Gastrocnemius medialis (tissue), 4 donors: ENCODE measurements around the gene C2orf69. TPM values are rescaled to one million over a fixed set of nuclear protein-coding genes. Genes with fewer than 3 reads are reported as not detected.

ENCODE experiments used
- ATAC-seq, 2 donors: fragments of 150-250 bp; one replicate each; pipeline ENCODE4 v1.9.1; 2016
- DNase-seq, 2 donors: peaks; one replicate each; pipeline ENCODE4 v3.0.0-alpha.2; 2019
- H3K27ac ChIP-seq, 4 donors: fragments of 200-600 bp; sonication (generic); 1 replicate in 1 of 4; 2 replicates in 3 of 4; pipeline ENCODE4 v1.5.1; 2016 to 2018; ENCODE audit warnings: mild to moderate bottlenecking in 2 of 4, moderate library complexity in 1 of 4
- H3K27me3 ChIP-seq, 3 donors: fragments of 200-600 bp; sonication (generic) in 2 of 3; 1 replicate in 1 of 3; 2 replicates in 2 of 3; pipeline versions ENCODE4 v1.5.1 to v1.6.0; 2016 to 2019; ENCODE audit warnings: mild to moderate bottlenecking in 1 of 3, moderate library complexity in 1 of 3
- H3K36me3 ChIP-seq, 2 donors: fragments of 200-600 bp; sonication (generic) in 1 of 2; one replicate each; pipeline ENCODE4 v1.5.1; 2017 to 2018
- H3K4me1 ChIP-seq, 2 donors: fragments of 200-600 bp; sonication (generic) in 1 of 2; one replicate each; pipeline ENCODE4 v1.5.1; 2016 to 2017; ENCODE audit warnings: mild to moderate bottlenecking in 2 of 2
- H3K4me3 ChIP-seq, 4 donors: fragments of 200-600 bp; sonication (generic) in 3 of 4; 1 replicate in 1 of 4; 2 replicates in 3 of 4; pipeline ENCODE4 v1.5.1; 2016 to 2019; ENCODE audit warnings: mild to moderate bottlenecking in 2 of 4
- H3K9me3 ChIP-seq, 3 donors: fragments of 200-600 bp; sonication (generic) in 2 of 3; 1 replicate in 1 of 3; 2 replicates in 2 of 3; pipeline ENCODE4 v1.5.1; 2016 to 2019
- CTCF ChIP-seq, 5 experiments: fragments of 450-650 bp in 3 of 5; fragments of 200-600 bp in 2 of 5; sonication (generic) in 2 of 5; IDR thresholded peaks in 4 of 5; conservative IDR thresholded peaks in 1 of 5; 1 replicate in 4 of 5; 2 replicates in 1 of 5; pipeline ENCODE4 v1.5.1; 2016 to 2019; ENCODE audit warnings: antibody characterized with exemption in 5 of 5, mild to moderate bottlenecking in 3 of 5, moderate library complexity in 3 of 5
- POLR2A ChIP-seq, 2 donors: fragments of 450-650 bp; IDR thresholded peaks; one replicate each; pipeline ENCODE4 v1.6.1; 2017; ENCODE audit warnings: antibody characterized with exemption in 2 of 2, mild to moderate bottlenecking in 2 of 2, moderate library complexity in 2 of 2
- in situ Hi-C, 4 donors: fragments of 200-750 bp; cut with MboI; loops; one replicate each; pipeline versions ENCODE4 v1.15.0 to v1.8.0; 2017; ENCODE audit warnings: low sequenced_read_pairs in 4 of 4
- intact Hi-C: fragments of 100-400 bp; cut with DNase I; formaldehyde crosslinking; loops from one replicate; pipeline ENCODE4 v1.15.1; 2023; ENCODE audit warnings: low total_unique reads
- total RNA-seq, 4 donors: library from RNA; depleted of rRNA; stranded (reverse); fragments of >200 nt; gene quantifications; one replicate each; pipeline versions ENCODE4 v1.1.0 to v1.2.3, GENCODE V29; 2016

The C2orf69 gene
- total RNA-seq, 4 donors from 2014 or later: 5.5 to 11.4 (median 9.3) TPM

DNA sequence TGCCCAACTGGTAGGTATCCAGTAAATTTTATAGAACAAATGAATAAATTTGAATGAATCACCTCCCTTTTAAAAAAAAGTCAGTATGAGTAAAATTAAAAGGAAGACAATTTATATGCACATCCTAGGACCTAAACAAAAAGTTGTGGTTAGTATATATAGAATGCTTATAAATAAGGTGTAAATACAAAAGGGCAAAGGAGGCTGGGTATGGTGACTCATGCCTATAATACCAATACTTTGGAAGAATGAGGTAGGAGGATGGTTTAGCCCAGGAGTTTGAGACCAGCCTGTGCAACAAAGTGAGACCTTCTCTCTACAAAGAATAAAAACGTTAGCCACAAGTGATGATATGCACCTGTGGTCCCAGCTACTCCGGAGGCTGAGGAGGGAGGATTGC, 12.8 kb downstream of the C2orf69 start:
- no peak overlapping the region for H3K4me3 ChIP-seq
- no peaks in the 10 kb centered on the region for H3K9me3 ChIP-seq
- no peak for ATAC-seq
- no peaks in the 10 kb centered on the region for H3K27me3 ChIP-seq
- in situ Hi-C loops (no loop called here), intact Hi-C loops (no loop called here)
- H3K27ac ChIP-seq: no peak overlapping the region
- TF ChIP-seq CTCF (IDR thresholded peaks at IDR 0.05 in 4 of 5, conservative IDR thresholded peaks at IDR 0.05 in 1 of 5) (no peak), POLR2A (IDR thresholded peaks at IDR 0.05) (no peak)
- peaks cover 0 to 4% of the 10 kb centered on the region in 2 donors for H3K4me1 ChIP-seq
- no peak for DNase-seq
- H3K36me3 ChIP-seq: peaks cover 0 to 9% of the 10 kb centered on the region in 2 donors

GRCh38 chr2:199926806-199927205, 15.7 kb downstream of the C2orf69 start:
- Histone ChIP-seq H3K27ac (no peak overlapping the region), H3K27me3 (no peaks in the 10 kb centered on the region), H3K4me3 (no peak overlapping the region), H3K4me1 (peaks cover 0 to 4% of the 10 kb centered on the region in 2 donors), H3K36me3 (peaks cover 0 to 23% of the 10 kb centered on the region in 2 donors), H3K9me3 (no peaks in the 10 kb centered on the region)
- in situ Hi-C loops (no loop called here), intact Hi-C loops (no loop called here)
- ATAC-seq (no peak), DNase-seq (no peak)
- TF ChIP-seq POLR2A (IDR thresholded peaks at IDR 0.05) (no peak), CTCF (IDR thresholded peaks at IDR 0.05 in 4 of 5, conservative IDR thresholded peaks at IDR 0.05 in 1 of 5) (no peak)

- H3K4me3 ChIP-seq: no peak overlapping the region
- intact Hi-C loops (no loop called here), in situ Hi-C loops (no loop called here)
- peaks cover 0 to 4% of the 10 kb centered on the region in 2 donors for H3K4me1 ChIP-seq
- ATAC-seq (no peak), DNase-seq (no peak)
- no peaks in the 10 kb centered on the region for H3K27me3 ChIP-seq
- no peaks in the 10 kb centered on the region for H3K9me3 ChIP-seq
- H3K27ac ChIP-seq: no peak overlapping the region
- TF ChIP-seq POLR2A (IDR thresholded peaks at IDR 0.05) (no peak), CTCF (IDR thresholded peaks at IDR 0.05 in 4 of 5, conservative IDR thresholded peaks at IDR 0.05 in 1 of 5) (no peak)
- peaks cover 0 to 33% of the 10 kb centered on the region in 2 donors for H3K36me3 ChIP-seq
Measured at GRCh38 chr2:199928226-199928625, 17.1 kb downstream of the C2orf69 start.

GRCh38 chr2:199928626-199929025, 17.5 kb downstream of the C2orf69 start:
- TF ChIP-seq CTCF (IDR thresholded peaks at IDR 0.05 in 4 of 5, conservative IDR thresholded peaks at IDR 0.05 in 1 of 5): no peak
- no peak for TF ChIP-seq POLR2A (IDR thresholded peaks at IDR 0.05)
- Histone ChIP-seq H3K27me3 (no peaks in the 10 kb centered on the region), H3K9me3 (no peaks in the 10 kb centered on the region), H3K4me3 (no peak overlapping the region), H3K27ac (no peak overlapping the region), H3K36me3 (peaks cover 0 to 33% of the 10 kb centered on the region in 2 donors), H3K4me1 (peaks cover 0 to 2% of the 10 kb centered on the region in 2 donors)
- no peak for DNase-seq
- no peak for ATAC-seq
- intact Hi-C loops (no loop called here), in situ Hi-C loops (no loop called here)

- ATAC-seq: no peak
- Histone ChIP-seq H3K9me3 (no peaks in the 10 kb centered on the region), H3K4me3 (no peak overlapping the region), H3K4me1 (no peaks in the 10 kb centered on the region), H3K27me3 (no peaks in the 10 kb centered on the region), H3K36me3 (peaks cover 0 to 33% of the 10 kb centered on the region in 2 donors), H3K27ac (no peak overlapping the region)
- TF ChIP-seq CTCF (IDR thresholded peaks at IDR 0.05 in 4 of 5, conservative IDR thresholded peaks at IDR 0.05 in 1 of 5) (no peak), POLR2A (IDR thresholded peaks at IDR 0.05) (no peak)
- intact Hi-C loops: no loop called here
- in situ Hi-C loops: no loop called here
- DNase-seq: no peak
Measured at GRCh38 chr2:199929262-199929661, 18.2 kb downstream of the C2orf69 start.
